Body of pancreas (tissue), 4 donors: ENCODE results near the gene DNM2. TPM values are rescaled to one million over a fixed set of nuclear protein-coding genes. Genes with fewer than 3 reads are reported as not detected.

ENCODE experiments used
- ATAC-seq: fragments of 150-250 bp; one replicate; pipeline ENCODE4 v1.9.1; 2016
- DNase-seq, 4 donors: peaks; one replicate each; pipeline ENCODE4 v3.0.0-alpha.2; 2019
- H3K27ac ChIP-seq, 4 donors: fragments of 200-600 bp; sonication (generic); 1 replicate in 3 of 4; 2 replicates in 1 of 4; pipeline versions ENCODE4 v1.5.1 to v1.6.1; 2016 to 2019; ENCODE audit warnings: mild to moderate bottlenecking in 1 of 4, mixed read lengths in 1 of 4, moderate library complexity in 1 of 4
- H3K27me3 ChIP-seq, 2 donors: fragments of 200-600 bp; sonication (generic); one replicate each; pipeline ENCODE4 v1.6.0; 2016; ENCODE audit warnings: mild to moderate bottlenecking in 1 of 2
- H3K36me3 ChIP-seq, 2 donors: fragments of 200-600 bp; sonication (generic); replicated peaks in 1 of 2; 2 replicates each; pipeline ENCODE4 v1.5.1; 2016; ENCODE audit warnings: low read depth in 2 of 2; ENCODE audit not compliant: insufficient read depth in 1 of 2
- H3K4me1 ChIP-seq: fragments of 200-600 bp; sonication (generic); one replicate; pipeline ENCODE4 v1.6.0; 2016
- H3K4me3 ChIP-seq, 2 donors: fragments of 200-600 bp; sonication (generic); 1 replicate in 1 of 2; 2 replicates in 1 of 2; pipeline ENCODE4 v1.5.1; 2016 to 2019
- H3K9me3 ChIP-seq, 3 donors: fragments of 200-600 bp; sonication (generic); 1 replicate in 2 of 3; 2 replicates in 1 of 3; pipeline ENCODE4 v1.5.1; 2016
- POLR2A ChIP-seq, 3 donors: fragments of 450-650 bp; IDR thresholded peaks; one replicate each; pipeline ENCODE4 v1.6.1; 2016; ENCODE audit warnings: antibody characterized with exemption in 3 of 3, mild to moderate bottlenecking in 2 of 3
- WGBS, 2 donors: methylation state at CpG; one replicate each; pipeline ENCODE4 v1.1.5; 2017; 5-methylcytosine and 5-hydroxymethylcytosine counted together
- intact Hi-C: fragments of 100-400 bp; cut with DNase I; formaldehyde crosslinking; loops from one replicate; pipeline ENCODE4 v1.15.1; 2023
- total RNA-seq, 2 donors: library from RNA; depleted of rRNA; stranded (reverse); fragments of >200 nt; gene quantifications; one replicate each; pipeline ENCODE4 v1.1.0, GENCODE V29; 2016
- TF ChIP-seq, protein P1 (sequence below), 7 experiments: fragments of 450-650 bp in 4 of 7; fragments of 200-600 bp in 3 of 7; sonication (generic) in 3 of 7; IDR thresholded peaks; one replicate each; pipeline ENCODE4 v1.5.1; 2016 to 2019; ENCODE audit warnings: antibody characterized with exemption in 7 of 7

DNM2 gene
- total RNA-seq, 2 donors from 2014 or later: 98.6 to 158 TPM

DNA sequence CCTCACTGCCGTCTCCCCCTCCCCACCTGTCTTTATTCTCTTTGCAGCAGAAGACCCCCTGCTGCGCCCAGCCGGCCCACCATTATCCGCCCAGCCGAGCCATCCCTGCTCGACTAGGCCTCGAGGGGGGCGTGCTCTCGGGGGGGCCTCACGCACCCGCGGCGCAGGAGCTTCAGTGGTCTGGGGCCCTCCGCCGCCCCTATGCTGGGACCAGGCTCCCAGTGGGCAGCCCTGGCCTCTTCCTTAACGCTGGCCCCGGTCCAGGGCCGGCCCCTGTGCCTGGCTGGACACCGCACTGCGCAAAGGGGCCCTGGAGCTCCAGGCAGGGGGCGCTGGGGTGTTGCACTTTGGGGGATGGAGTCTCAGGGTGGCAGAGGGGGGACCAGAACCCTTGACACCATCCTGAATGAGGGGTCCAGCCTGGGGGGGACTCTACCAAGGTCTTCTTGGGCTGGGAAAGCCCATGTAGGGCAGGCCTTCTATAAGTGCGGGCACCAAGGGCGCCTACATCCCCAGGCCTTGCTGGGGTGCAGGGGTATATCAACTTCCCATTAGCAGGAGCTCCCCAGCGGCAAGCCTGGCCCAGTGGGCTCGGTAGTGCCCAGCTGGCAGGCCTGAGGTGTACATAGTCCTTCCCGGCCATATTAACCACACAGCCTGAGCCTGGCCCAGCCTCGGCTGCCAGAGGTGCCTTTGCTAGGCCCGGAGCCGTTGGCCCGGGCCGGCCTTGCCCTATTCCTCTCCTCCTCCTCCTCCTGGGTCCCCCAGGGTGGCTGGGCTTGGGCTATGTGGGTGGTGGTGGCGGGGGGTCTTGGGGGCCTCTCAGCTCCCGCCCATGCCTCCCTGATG is 113.3 kb downstream of the DNM2 start:
- DNase-seq (no peak), ATAC-seq (no peak)
- no peak for TF ChIP-seq POLR2A (IDR thresholded peaks at IDR 0.05)
- TF ChIP-seq, protein P1, sequence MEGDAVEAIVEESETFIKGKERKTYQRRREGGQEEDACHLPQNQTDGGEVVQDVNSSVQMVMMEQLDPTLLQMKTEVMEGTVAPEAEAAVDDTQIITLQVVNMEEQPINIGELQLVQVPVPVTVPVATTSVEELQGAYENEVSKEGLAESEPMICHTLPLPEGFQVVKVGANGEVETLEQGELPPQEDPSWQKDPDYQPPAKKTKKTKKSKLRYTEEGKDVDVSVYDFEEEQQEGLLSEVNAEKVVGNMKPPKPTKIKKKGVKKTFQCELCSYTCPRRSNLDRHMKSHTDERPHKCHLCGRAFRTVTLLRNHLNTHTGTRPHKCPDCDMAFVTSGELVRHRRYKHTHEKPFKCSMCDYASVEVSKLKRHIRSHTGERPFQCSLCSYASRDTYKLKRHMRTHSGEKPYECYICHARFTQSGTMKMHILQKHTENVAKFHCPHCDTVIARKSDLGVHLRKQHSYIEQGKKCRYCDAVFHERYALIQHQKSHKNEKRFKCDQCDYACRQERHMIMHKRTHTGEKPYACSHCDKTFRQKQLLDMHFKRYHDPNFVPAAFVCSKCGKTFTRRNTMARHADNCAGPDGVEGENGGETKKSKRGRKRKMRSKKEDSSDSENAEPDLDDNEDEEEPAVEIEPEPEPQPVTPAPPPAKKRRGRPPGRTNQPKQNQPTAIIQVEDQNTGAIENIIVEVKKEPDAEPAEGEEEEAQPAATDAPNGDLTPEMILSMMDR (IDR thresholded peaks at IDR 0.05): no peak
- 84 to 86% methylated on average over 21 to 30 of the region's 33 CpGs for WGBS, 2 donors
- Histone ChIP-seq H3K4me3 (no peak overlapping the region), H3K36me3 (peaks cover 0 to 15% of the 10 kb centered on the region in 2 donors), H3K4me1 (peaks cover 8% of the 10 kb centered on the region), H3K9me3 (no peaks in the 10 kb centered on the region), H3K27me3 (no peaks in the 10 kb centered on the region), H3K27ac (no peak overlapping the region)
- intact Hi-C loops: no loop called here

DNA sequence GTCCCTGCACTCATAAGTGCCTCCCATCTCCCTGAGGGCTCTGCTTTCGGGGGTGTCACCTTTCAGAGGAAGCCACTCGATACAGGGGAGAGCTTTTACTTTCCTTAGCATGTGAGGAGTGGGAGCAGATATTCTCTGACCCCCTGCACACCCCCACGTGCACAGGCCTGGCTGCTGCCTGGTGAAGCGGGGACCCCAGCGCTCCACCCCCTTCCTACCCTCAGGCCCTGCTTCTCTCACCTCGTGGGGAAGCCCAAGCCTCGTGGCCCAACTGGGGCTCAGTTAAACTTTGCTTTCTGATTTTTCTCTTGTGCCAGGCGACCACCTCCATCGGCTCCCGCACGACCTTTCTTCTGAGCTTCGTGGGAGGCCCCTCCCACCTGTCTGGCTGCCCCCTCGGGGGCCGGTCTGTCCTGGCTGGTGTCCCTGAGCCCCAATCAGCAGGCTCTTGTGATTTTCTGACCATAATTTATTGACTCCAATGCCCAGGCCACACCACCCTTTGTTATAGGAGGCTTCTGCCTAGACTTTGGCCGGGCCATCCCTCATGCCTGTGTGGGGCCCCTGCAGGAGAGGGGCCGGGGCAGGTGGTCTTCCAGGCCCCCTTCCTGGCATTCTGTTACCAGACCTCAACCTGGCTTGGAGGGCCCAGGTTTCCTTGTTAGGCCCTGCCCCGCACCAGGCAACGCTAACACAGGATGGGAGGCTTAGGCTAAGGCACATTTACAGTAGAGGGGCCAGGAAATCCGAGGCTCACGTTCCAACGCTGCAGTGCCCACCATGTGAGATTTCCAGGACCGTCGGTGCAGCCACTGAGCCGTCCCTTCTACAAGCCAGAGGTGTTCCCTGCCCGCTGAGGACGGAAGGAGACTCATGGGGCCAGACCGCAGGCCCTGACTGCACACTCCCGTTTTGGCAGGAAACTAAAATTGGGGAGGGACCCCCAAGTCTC is 114.4 kb downstream of the DNM2 start:
- Histone ChIP-seq H3K4me1 (peaks cover 18% of the 10 kb centered on the region), H3K36me3 (peaks cover 0 to 15% of the 10 kb centered on the region in 2 donors), H3K4me3 (no peak overlapping the region), H3K27me3 (no peaks in the 10 kb centered on the region), H3K27ac (peak overlapping the region in 1 of 4 donors; percentile 17), H3K9me3 (peaks cover 0 to 7% (median 0%) of the 10 kb centered on the region in 3 donors)
- no peak for TF ChIP-seq POLR2A (IDR thresholded peaks at IDR 0.05)
- TF ChIP-seq, protein P1 (IDR thresholded peaks at IDR 0.05): no peak
- ATAC-seq (no peak), DNase-seq (no peak)
- WGBS, 2 donors: 73 to 75% methylated on average over 15 to 24 of the region's 28 CpGs
- intact Hi-C loops: no loop called here

DNA sequence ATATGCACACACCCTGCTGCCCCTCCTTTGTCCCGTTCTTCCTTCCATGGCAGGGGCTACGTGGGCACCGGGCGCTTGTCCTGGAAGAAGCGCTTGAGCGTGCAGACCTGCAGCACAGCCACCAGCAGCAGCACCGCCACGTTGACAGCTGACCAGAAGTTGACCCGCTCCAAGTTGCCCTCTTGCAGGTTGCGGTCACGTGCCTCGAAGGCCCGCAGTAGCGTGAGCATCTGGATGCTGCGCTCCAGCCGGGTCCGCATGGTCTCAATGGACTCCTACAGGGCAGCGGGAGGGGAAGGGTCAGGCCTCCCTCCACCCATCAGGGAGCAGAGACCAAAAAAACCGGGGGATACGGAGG is 115.0 kb downstream of the DNM2 start:
- peaks cover 0 to 15% of the 10 kb centered on the region in 2 donors for H3K36me3 ChIP-seq
- H3K4me1 ChIP-seq: peaks cover 18% of the 10 kb centered on the region
- peaks cover 0 to 7% (median 0%) of the 10 kb centered on the region in 3 donors for H3K9me3 ChIP-seq
- no peak overlapping the region for H3K27ac ChIP-seq
- TF ChIP-seq, protein P1 (IDR thresholded peaks at IDR 0.05): no peak
- TF ChIP-seq POLR2A (IDR thresholded peaks at IDR 0.05): no peak
- intact Hi-C loops: no loop called here
- H3K4me3 ChIP-seq: no peak overlapping the region
- no peaks in the 10 kb centered on the region for H3K27me3 ChIP-seq
- ATAC-seq (no peak), DNase-seq (no peak)
- WGBS, 2 donors: 85 to 95% methylated on average over 17 to 19 of the region's 20 CpGs

DNA sequence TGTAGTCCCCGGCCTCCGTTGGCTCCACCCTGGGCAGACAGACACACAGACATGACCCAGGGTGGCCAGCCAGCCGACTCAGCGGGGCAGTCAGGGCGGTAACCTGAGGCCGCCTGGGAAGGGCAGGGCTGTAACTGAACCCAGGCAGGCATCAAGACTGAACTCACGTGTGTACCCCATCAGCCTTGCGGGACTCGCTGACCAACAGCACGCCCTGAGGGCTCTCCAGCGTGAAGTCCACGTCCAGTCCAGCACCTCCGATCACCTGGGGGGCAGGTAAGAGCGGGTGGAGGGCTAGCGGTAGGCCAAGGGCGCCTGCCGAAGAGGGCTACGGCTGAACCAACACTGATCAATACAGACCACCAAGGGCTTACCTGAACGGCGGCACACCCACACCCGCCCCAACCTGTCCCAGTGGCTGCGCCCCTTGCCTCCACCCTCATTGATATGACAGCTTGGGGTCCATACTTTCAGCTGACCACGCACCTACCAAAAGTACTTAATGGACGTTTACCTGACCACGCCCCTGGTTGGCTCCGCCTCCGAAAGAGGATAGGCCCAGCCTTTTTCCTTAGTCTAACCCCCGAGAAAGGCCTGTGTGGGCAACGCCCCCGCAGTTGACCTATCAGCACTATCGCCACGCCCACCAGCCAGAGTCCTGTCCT is 117.3 kb downstream of the DNM2 start:
- Histone ChIP-seq H3K4me1 (peaks cover 35% of the 10 kb centered on the region), H3K27ac (peak overlapping the region; percentile 58 to 99 (median 97)), H3K36me3 (peaks cover 0 to 12% of the 10 kb centered on the region in 2 donors), H3K27me3 (no peaks in the 10 kb centered on the region), H3K4me3 (peak overlapping the region in 1 of 2 donors; percentile 24), H3K9me3 (peaks cover 0 to 7% (median 0%) of the 10 kb centered on the region in 3 donors)
- WGBS, 2 donors: 7 to 40% methylated on average over 16 to 32 of the region's 32 CpGs
- ATAC-seq (no peak), DNase-seq (peak in 3 of 4 donors; percentile 24 to 42 (median 40))
- intact Hi-C loops: no loop called here
- TF ChIP-seq, protein P1 (IDR thresholded peaks at IDR 0.05): peak in 1 of 7 experiments; percentile 2
- peak in 1 of 3 donors; percentile 3 for TF ChIP-seq POLR2A (IDR thresholded peaks at IDR 0.05)
